Nephron progenitor cell (in vitro differentiated cells): ENCODE measurements around the gene EPN3.

Experiments
- DNase-seq: peaks from one replicate; pipeline ENCODE4 v3.0.0; 2021
- H3K27ac Mint-ChIP-seq: 2 replicates; pipeline ENCODE4 v1.8.0; 2021; ENCODE audit warnings: mild to moderate bottlenecking, moderate library complexity, mixed read lengths
- H3K27me3 Mint-ChIP-seq: 2 replicates; pipeline ENCODE4 v1.8.0; 2021; ENCODE audit warnings: mild to moderate bottlenecking, low read depth, mixed read lengths; ENCODE audit not compliant: poor library complexity
- H3K36me3 Mint-ChIP-seq: 2 replicates; pipeline ENCODE4 v1.8.0; 2021; ENCODE audit warnings: low read depth, mixed read lengths
- H3K4me1 Mint-ChIP-seq: 2 replicates; pipeline ENCODE4 v1.8.0; 2021; ENCODE audit warnings: mixed read lengths
- H3K4me3 Mint-ChIP-seq: 2 replicates; pipeline ENCODE4 v1.8.0; 2021; ENCODE audit warnings: mild to moderate bottlenecking, moderate library complexity, mixed read lengths
- H3K9me3 Mint-ChIP-seq: 2 replicates; pipeline ENCODE4 v1.8.0; 2021; ENCODE audit warnings: mild to moderate bottlenecking, moderate library complexity, mixed read lengths
- TF ChIP-seq, protein P1 (sequence below): fragments of 200-600 bp; sonication (generic); IDR thresholded peaks from 2 replicates; pipeline ENCODE4 v1.5.0; 2021; ENCODE audit warnings: antibody characterized with exemption

EPN3 gene

GRCh38 chr17:50520483-50520882 is 12.1 kb upstream of the EPN3 start:
- peaks cover 64% of the 10 kb centered on the region for H3K4me1 Mint-ChIP-seq
- H3K27me3 Mint-ChIP-seq: peaks cover 3% of the 10 kb centered on the region
- H3K9me3 Mint-ChIP-seq: no peaks in the 10 kb centered on the region
- H3K4me3 Mint-ChIP-seq: no peak overlapping the region
- no peak for DNase-seq
- no peaks in the 10 kb centered on the region for H3K36me3 Mint-ChIP-seq
- TF ChIP-seq, protein P1, sequence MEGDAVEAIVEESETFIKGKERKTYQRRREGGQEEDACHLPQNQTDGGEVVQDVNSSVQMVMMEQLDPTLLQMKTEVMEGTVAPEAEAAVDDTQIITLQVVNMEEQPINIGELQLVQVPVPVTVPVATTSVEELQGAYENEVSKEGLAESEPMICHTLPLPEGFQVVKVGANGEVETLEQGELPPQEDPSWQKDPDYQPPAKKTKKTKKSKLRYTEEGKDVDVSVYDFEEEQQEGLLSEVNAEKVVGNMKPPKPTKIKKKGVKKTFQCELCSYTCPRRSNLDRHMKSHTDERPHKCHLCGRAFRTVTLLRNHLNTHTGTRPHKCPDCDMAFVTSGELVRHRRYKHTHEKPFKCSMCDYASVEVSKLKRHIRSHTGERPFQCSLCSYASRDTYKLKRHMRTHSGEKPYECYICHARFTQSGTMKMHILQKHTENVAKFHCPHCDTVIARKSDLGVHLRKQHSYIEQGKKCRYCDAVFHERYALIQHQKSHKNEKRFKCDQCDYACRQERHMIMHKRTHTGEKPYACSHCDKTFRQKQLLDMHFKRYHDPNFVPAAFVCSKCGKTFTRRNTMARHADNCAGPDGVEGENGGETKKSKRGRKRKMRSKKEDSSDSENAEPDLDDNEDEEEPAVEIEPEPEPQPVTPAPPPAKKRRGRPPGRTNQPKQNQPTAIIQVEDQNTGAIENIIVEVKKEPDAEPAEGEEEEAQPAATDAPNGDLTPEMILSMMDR: no peak
- no peak overlapping the region for H3K27ac Mint-ChIP-seq

GRCh38 chr17:50521514-50521913 is 11.0 kb upstream of the EPN3 start:
- no peak for DNase-seq
- Mint-ChIP-seq H3K4me1 (peaks cover 64% of the 10 kb centered on the region), H3K36me3 (no peaks in the 10 kb centered on the region), H3K27ac (no peak overlapping the region), H3K4me3 (no peak overlapping the region), H3K9me3 (no peaks in the 10 kb centered on the region), H3K27me3 (peaks cover 2% of the 10 kb centered on the region)
- TF ChIP-seq, protein P1: no peak

DNA sequence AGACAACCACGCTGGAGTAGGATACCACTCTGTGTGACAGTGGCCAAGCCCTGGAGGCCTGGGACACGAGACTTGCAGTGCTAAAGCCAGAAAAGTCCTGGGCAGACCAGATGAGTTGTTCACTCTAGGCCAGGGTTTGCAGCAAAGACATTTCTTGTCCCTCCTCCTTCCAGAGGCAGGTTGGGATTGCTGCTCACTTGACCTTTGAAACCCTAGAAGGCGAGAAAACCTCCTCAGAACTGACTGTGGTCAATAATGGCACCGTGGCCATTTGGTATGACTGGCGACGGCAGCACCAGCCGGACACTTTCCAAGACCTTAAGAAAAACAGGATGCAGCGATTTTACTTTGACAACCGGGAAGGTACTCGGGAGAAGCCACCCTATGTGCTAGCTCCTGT is 9.8 kb upstream of the EPN3 start:
- TF ChIP-seq, protein P1: no peak
- no peak overlapping the region for H3K4me3 Mint-ChIP-seq
- H3K27ac Mint-ChIP-seq: peak overlapping the region; percentile 92
- no peaks in the 10 kb centered on the region for H3K9me3 Mint-ChIP-seq
- peaks cover 2% of the 10 kb centered on the region for H3K27me3 Mint-ChIP-seq
- H3K36me3 Mint-ChIP-seq: no peaks in the 10 kb centered on the region
- peaks cover 56% of the 10 kb centered on the region for H3K4me1 Mint-ChIP-seq
- no peak for DNase-seq

DNA sequence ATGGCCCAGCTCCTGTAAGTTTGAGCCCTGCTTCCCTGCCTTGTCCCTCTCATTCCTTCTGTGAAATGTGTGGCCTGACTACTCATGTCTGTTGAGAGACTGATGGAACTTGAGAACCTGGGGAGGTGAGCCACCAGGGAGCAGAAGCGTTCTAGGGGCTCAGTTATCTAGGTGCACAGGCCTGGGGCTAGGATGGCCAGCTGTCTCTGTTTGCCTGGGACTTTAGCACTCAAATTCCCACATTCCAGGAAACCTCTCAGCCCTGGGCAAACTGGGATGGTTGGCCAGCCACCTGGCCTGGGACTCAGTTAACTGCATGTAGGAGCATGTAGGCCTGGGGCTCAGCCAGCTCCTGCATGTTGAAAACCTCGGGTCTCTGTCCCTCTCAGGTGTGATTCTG is 9.3 kb upstream of the EPN3 start:
- Mint-ChIP-seq H3K36me3 (no peaks in the 10 kb centered on the region), H3K27me3 (peaks cover 2% of the 10 kb centered on the region), H3K27ac (peak overlapping the region; percentile 92), H3K4me1 (peaks cover 52% of the 10 kb centered on the region), H3K4me3 (no peak overlapping the region), H3K9me3 (no peaks in the 10 kb centered on the region)
- no peak for DNase-seq
- TF ChIP-seq, protein P1: no peak

DNA sequence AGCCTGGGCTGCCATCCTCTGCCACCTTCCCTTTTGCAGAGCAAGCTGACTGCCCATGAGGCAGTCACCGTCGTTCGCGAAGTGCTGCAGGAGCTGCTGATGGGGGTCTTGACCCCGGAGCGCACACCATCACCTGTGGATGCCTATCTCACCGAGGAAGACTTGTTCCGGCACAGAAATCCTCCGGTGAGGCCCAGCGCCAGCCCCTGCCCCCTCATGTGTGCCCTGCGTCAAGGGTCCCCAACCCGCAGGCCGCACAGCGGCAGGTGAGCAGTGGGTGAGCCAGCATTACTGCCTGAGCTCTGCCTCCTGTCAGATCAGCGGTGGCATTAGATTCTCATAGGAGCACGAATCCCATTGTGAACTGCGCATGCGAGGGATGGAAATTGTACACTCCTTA is 7.7 kb upstream of the EPN3 start:
- H3K4me1 Mint-ChIP-seq: peaks cover 43% of the 10 kb centered on the region
- DNase-seq: no peak
- TF ChIP-seq, protein P1: no peak
- no peak overlapping the region for H3K4me3 Mint-ChIP-seq
- H3K27ac Mint-ChIP-seq: no peak overlapping the region
- H3K27me3 Mint-ChIP-seq: peaks cover 11% of the 10 kb centered on the region
- no peaks in the 10 kb centered on the region for H3K9me3 Mint-ChIP-seq
- no peaks in the 10 kb centered on the region for H3K36me3 Mint-ChIP-seq

- H3K27me3 Mint-ChIP-seq: peaks cover 30% of the 10 kb centered on the region
- H3K4me3 Mint-ChIP-seq: no peak overlapping the region
- no peaks in the 10 kb centered on the region for H3K36me3 Mint-ChIP-seq
- no peak overlapping the region for H3K27ac Mint-ChIP-seq
- no peaks in the 10 kb centered on the region for H3K9me3 Mint-ChIP-seq
- TF ChIP-seq, protein P1: no peak
- peaks cover 40% of the 10 kb centered on the region for H3K4me1 Mint-ChIP-seq
- DNase-seq: no peak
Measured at GRCh38 chr17:50527155-50527762, 5.3 kb upstream of the EPN3 start.
